H9 (cell line): Measurements from ENCODE around the gene CDC5L. TPM values are rescaled to one million over a fixed set of nuclear protein-coding genes. Genes with fewer than 3 reads are reported as not detected.
A peak's percentile ranks its signal among the peaks of the same experiment; 100 is the strongest.

Experiments used
- DNase-seq: peaks from one replicate; pipeline ENCODE4 v3.0.0-alpha.2; 2017
- H2AFZ ChIP-seq: one replicate; pipeline ENCODE4 v1.6.1; 2013; ENCODE audit warnings: mild to moderate bottlenecking, low read length, control low read depth, moderate library complexity
- H2AK5ac ChIP-seq: 2 replicates; pipeline ENCODE4 v1.6.1; 2013; ENCODE audit warnings: low read length, control low read depth, mixed read lengths; ENCODE audit not compliant: insufficient read length
- H2BK120ac ChIP-seq: one replicate; pipeline ENCODE4 v1.6.1; 2013; ENCODE audit warnings: low read depth, mild to moderate bottlenecking, low read length, control low read depth, inconsistent platforms; ENCODE audit not compliant: poor library complexity, severe bottlenecking
- H2BK12ac ChIP-seq: 2 replicates; pipeline ENCODE4 v1.6.1; 2013; ENCODE audit warnings: low read length, control low read depth, mixed read lengths, low read depth; ENCODE audit not compliant: insufficient read length
- H2BK15ac ChIP-seq: 2 replicates; pipeline ENCODE4 v1.6.1; 2013; ENCODE audit warnings: low read depth, low read length, control low read depth
- H2BK20ac ChIP-seq: one replicate; pipeline ENCODE4 v1.6.1; 2013; ENCODE audit warnings: low read depth, mild to moderate bottlenecking, low read length, control low read depth, inconsistent platforms; ENCODE audit not compliant: poor library complexity, severe bottlenecking
- H2BK5ac ChIP-seq: 2 replicates; pipeline ENCODE4 v1.6.1; 2013; ENCODE audit warnings: low read length, control low read depth, mixed read lengths; ENCODE audit not compliant: insufficient read length
- H3K14ac ChIP-seq: 2 replicates; pipeline ENCODE4 v1.6.1; 2013; ENCODE audit warnings: low read length, control low read depth; ENCODE audit not compliant: insufficient read depth
- H3K18ac ChIP-seq: 2 replicates; pipeline ENCODE4 v1.6.1; 2013; ENCODE audit warnings: low read depth, mild to moderate bottlenecking, mixed read lengths, low read length, control low read depth; ENCODE audit not compliant: insufficient read length
- H3K23ac ChIP-seq: 2 replicates; pipeline ENCODE4 v1.6.1; 2013; ENCODE audit warnings: low read length, control low read depth, mixed read lengths, low read depth; ENCODE audit not compliant: insufficient read length
- H3K23me2 ChIP-seq: 2 replicates; pipeline ENCODE4 v1.6.1; 2013; ENCODE audit warnings: low read depth, mild to moderate bottlenecking, mixed read lengths, low read length, control low read depth; ENCODE audit not compliant: insufficient read length, poor library complexity, severe bottlenecking
- H3K27ac ChIP-seq: 2 replicates; pipeline ENCODE4 v1.5.1; 2013; ENCODE audit warnings: low read length, control low read depth, mixed read lengths, low read depth; ENCODE audit not compliant: insufficient read length
- H3K27me3 ChIP-seq: 2 replicates; pipeline ENCODE4 v1.6.1; 2013; ENCODE audit warnings: low read length, control low read depth, inconsistent platforms; ENCODE audit not compliant: insufficient read depth
- H3K4ac ChIP-seq: 2 replicates; pipeline ENCODE4 v1.6.1; 2013; ENCODE audit warnings: low read depth, mild to moderate bottlenecking, control low read depth, inconsistent platforms, low read length, moderate library complexity
- H3K4me1 ChIP-seq: 2 replicates; pipeline ENCODE4 v1.6.1; 2013; ENCODE audit warnings: low read length, control low read depth, inconsistent platforms; ENCODE audit not compliant: insufficient read depth
- H3K4me2 ChIP-seq: 2 replicates; pipeline ENCODE4 v1.6.1; 2013; ENCODE audit warnings: low read length, control low read depth, mixed read lengths; ENCODE audit not compliant: insufficient read length, insufficient read depth
- H3K56ac ChIP-seq: 2 replicates; pipeline ENCODE4 v1.6.1; 2013; ENCODE audit warnings: low read depth, mild to moderate bottlenecking, mixed read lengths, low read length, control low read depth; ENCODE audit not compliant: insufficient read length
- H3K79me1 ChIP-seq: 2 replicates; pipeline ENCODE4 v1.6.1; 2013; ENCODE audit warnings: low read depth, mild to moderate bottlenecking, moderate library complexity, low read length, control low read depth, inconsistent platforms; ENCODE audit not compliant: insufficient read depth, poor library complexity, severe bottlenecking
- H3K79me2 ChIP-seq: 2 replicates; pipeline ENCODE4 v1.6.1; 2013; ENCODE audit warnings: low read length, control low read depth, inconsistent platforms; ENCODE audit not compliant: insufficient read depth
- H3K9ac ChIP-seq: 2 replicates; pipeline ENCODE4 v1.6.1; 2013; ENCODE audit warnings: low read length, control low read depth, mixed read lengths; ENCODE audit not compliant: insufficient read length; ENCODE audit errors: extremely low read depth
- H3K9me3 ChIP-seq: one replicate; pipeline ENCODE4 v1.6.1; 2013; ENCODE audit warnings: low read depth, low read length, inconsistent platforms; ENCODE audit not compliant: control insufficient read depth
- H3T11ph ChIP-seq: one replicate; pipeline ENCODE4 v1.6.1; 2013; ENCODE audit warnings: mild to moderate bottlenecking, low read length, control low read depth, inconsistent platforms
- H4K20me1 ChIP-seq: one replicate; pipeline ENCODE4 v1.6.1; 2013; ENCODE audit not compliant: control insufficient read depth, insufficient read length, insufficient read depth
- H4K5ac ChIP-seq: 2 replicates; pipeline ENCODE4 v1.6.1; 2013; ENCODE audit warnings: low read depth, mild to moderate bottlenecking, mixed read lengths, low read length, control low read depth; ENCODE audit not compliant: insufficient read length
- H4K8ac ChIP-seq: replicated peaks from 2 replicates; pipeline ENCODE4 v1.6.1; 2013; ENCODE audit warnings: low read length, control low read depth, mixed read lengths, low read depth; ENCODE audit not compliant: insufficient read length
- H4K91ac ChIP-seq: 2 replicates; pipeline ENCODE4 v1.6.1; 2013; ENCODE audit warnings: low read depth, mild to moderate bottlenecking, moderate library complexity, mixed read lengths, low read length, control low read depth; ENCODE audit not compliant: insufficient read length
- H3K27ac Mint-ChIP-seq, 3 experiments: 2 replicates in 2 of 3; 3 replicates in 1 of 3; pipeline ENCODE4 v1.8.0; 2020 to 2021; ENCODE audit warnings: mixed read lengths in 3 of 3, mild to moderate bottlenecking in 1 of 3, moderate library complexity in 1 of 3
- H3K27me3 Mint-ChIP-seq: 2 replicates; pipeline ENCODE4 v1.8.0; 2021; ENCODE audit warnings: low read depth, mild to moderate bottlenecking, moderate library complexity, mixed read lengths
- H3K36me3 Mint-ChIP-seq, 3 experiments: 2 replicates in 2 of 3; 3 replicates in 1 of 3; pipeline ENCODE4 v1.8.0; 2020 to 2021; ENCODE audit warnings: low read depth in 3 of 3, mixed read lengths in 3 of 3; ENCODE audit not compliant: insufficient read depth in 1 of 3
- H3K4me1 Mint-ChIP-seq, 2 experiments: 2 replicates each; pipeline ENCODE4 v1.8.0; 2020; ENCODE audit warnings: mixed read lengths in 2 of 2
- H3K4me3 Mint-ChIP-seq, 2 experiments: 2 replicates in 1 of 2; 3 replicates in 1 of 2; pipeline ENCODE4 v1.8.0; 2020 to 2021; ENCODE audit warnings: mild to moderate bottlenecking in 2 of 2, mixed read lengths in 2 of 2, moderate library complexity in 1 of 2
- H3K9me3 Mint-ChIP-seq, 2 experiments: 2 replicates in 1 of 2; 3 replicates in 1 of 2; pipeline ENCODE4 v1.8.0; 2020; ENCODE audit warnings: mild to moderate bottlenecking in 2 of 2, mixed read lengths in 2 of 2, moderate library complexity in 1 of 2
- CTCF ChIP-seq: fragments of 200-600 bp; sonication (generic); conservative IDR thresholded peaks from 3 replicates; pipeline ENCODE4 v1.8.0; 2021; ENCODE audit warnings: antibody characterized with exemption, mild to moderate bottlenecking
- WGBS: extraction: QIAGEN DNeasy Blood & Tissue Kit; methylation state at CpG from one replicate; pipeline ENCODE4 v1.1.7; 2013; ENCODE audit warnings: missing lambda C conversion rate, low lambda C conversion rate, mixed read lengths; ENCODE audit not compliant: insufficient read length; ENCODE audit errors: extremely low coverage; 5-methylcytosine and 5-hydroxymethylcytosine counted together
- total RNA-seq: library from RNA; stranded (reverse); gene quantifications from 2 replicates; pipeline ENCODE4 v1.2.1, GENCODE V29; 2021

Gene CDC5L
- total RNA-seq, 1 experiment from 2014 or later, result 34.3 TPM

DNA sequence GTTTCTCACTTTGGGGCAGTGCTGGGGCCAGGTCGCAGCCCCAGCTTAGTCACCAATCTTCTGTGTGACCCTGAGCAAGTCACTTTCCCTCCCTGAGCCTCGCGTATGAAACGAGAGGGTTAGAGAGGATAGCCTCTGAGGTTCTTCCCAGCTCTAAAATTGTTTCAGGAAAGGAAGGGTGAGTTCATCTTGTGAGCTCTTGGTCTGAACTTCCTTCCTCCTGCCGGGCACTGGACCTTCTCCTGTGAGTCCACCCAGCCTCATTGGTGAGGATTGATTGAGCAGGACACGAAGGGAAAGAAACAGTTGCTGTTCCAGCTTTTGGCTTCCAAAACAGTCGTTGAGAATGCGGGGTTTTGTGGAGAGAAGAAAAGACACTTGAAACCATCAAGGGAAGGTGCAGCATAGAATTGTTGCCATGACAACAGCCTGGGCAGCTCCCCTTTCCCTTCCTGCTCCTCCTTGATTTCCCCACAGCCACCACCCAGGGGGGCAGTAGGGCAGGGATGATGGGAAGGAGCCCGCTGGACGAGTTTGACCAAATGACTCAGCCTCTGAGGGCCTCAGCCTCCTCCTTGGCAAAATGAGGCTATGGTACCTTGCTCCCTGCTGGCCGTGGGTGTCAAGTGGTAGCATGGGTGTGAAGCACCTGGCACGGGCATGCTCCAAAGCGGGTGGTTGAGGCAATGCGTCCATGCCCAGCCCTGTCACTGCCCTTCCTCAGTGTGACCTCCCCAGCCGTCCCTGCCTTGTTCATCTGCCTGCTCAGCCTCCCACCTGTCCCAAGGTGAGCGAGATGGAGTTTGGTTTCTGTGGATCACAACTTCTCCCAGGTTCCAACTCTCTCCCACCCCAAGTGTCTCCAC, 107.8 kb downstream of the CDC5L start:
- H3K27me3 Mint-ChIP-seq, result 0 out of 2 replicates have a peak, but pooled peaks cover 3% of the 10 kb centered on the region
- no peak overlapping the region for H3K9ac ChIP-seq
- WGBS, result no CpG with 5 or more reads among the region's 16 CpGs
- H2BK5ac ChIP-seq, result no peak overlapping the region
- H3K4ac ChIP-seq, result no peak overlapping the region
- H3K14ac ChIP-seq, result no peak overlapping the region
- no peak overlapping the region for H2AK5ac ChIP-seq
- H3K4me2 ChIP-seq, result no peak overlapping the region
- H3K4me1 ChIP-seq, result peaks cover 6% of the 10 kb centered on the region; the same call in 1 of the 2 replicates
- no peak overlapping the region for H4K91ac ChIP-seq
- H4K5ac ChIP-seq, result no peak overlapping the region
- no peak overlapping the region for H3K4me3 Mint-ChIP-seq
- no peak for TF ChIP-seq CTCF
- no peak overlapping the region for H2BK12ac ChIP-seq
- no peaks in the 10 kb centered on the region for H3K79me2 ChIP-seq
- H2BK120ac ChIP-seq, result no peak overlapping the region
- no peaks in the 10 kb centered on the region for H4K20me1 ChIP-seq
- H3K18ac ChIP-seq, result no peak overlapping the region
- peak; percentile 23 for DNase-seq
- no peak overlapping the region for H3K27ac ChIP-seq
- no peak overlapping the region for H3K23ac ChIP-seq
- no peaks in the 10 kb centered on the region for H3K27me3 ChIP-seq
- H2AFZ ChIP-seq, result no peak overlapping the region
- H3K79me1 ChIP-seq, result no peaks in the 10 kb centered on the region
- peaks cover 21 to 25% of the 10 kb centered on the region in 2 experiments for H3K4me1 Mint-ChIP-seq
- H2BK15ac ChIP-seq, result no peak overlapping the region
- H3K27ac Mint-ChIP-seq, result no peak overlapping the region
- H3K56ac ChIP-seq, result no peak overlapping the region
- H4K8ac ChIP-seq, result no peak overlapping the region
- H3K9me3 ChIP-seq, result no peaks in the 10 kb centered on the region
- H3K36me3 Mint-ChIP-seq, result no peaks in the 10 kb centered on the region; a peak in 1 of 7 replicates
- H3T11ph ChIP-seq, result no peak overlapping the region
- no peaks in the 10 kb centered on the region for H3K9me3 Mint-ChIP-seq
- H2BK20ac ChIP-seq, result no peak overlapping the region
- H3K23me2 ChIP-seq, result no peaks in the 10 kb centered on the region
